Natural killer cell (primary cell): ENCODE results near the gene DIAPH3. TPM values are rescaled to one million over a fixed set of nuclear protein-coding genes. Genes with fewer than 3 reads are reported as not detected.

ENCODE experiments used
- ATAC-seq, 3 donors: fragments of 150-1000 bp in 2 of 3; fragments of 200-7000 bp in 1 of 3; cut with Tn5 transposase; 1 replicate in 1 of 3; 2 replicates in 2 of 3; pipeline ENCODE4 v1.10.0; 2021; ENCODE audit warnings: mild to moderate bottlenecking in 2 of 3, moderate library complexity in 2 of 3
- DNase-seq, 2 donors: peaks; one replicate each; pipeline versions ENCODE4 v3.0.0 to v3.0.0-alpha.2; 2013 to 2021; ENCODE audit warnings: mixed read lengths in 1 of 2
- H3K27ac ChIP-seq: one replicate; pipeline ENCODE4 v1.5.1; 2013; ENCODE audit warnings: mild to moderate bottlenecking, low read length
- H3K27me3 ChIP-seq: one replicate; pipeline ENCODE4 v1.6.1; 2013; ENCODE audit warnings: low read length; ENCODE audit not compliant: control insufficient read depth, insufficient read depth
- H3K36me3 ChIP-seq: one replicate; pipeline ENCODE4 v1.6.1; 2013; ENCODE audit warnings: low read length; ENCODE audit not compliant: control insufficient read depth, insufficient read depth
- H3K4me1 ChIP-seq: one replicate; pipeline ENCODE4 v1.6.1; 2013; ENCODE audit warnings: low read length; ENCODE audit not compliant: control insufficient read depth, insufficient read depth
- H3K4me3 ChIP-seq: one replicate; pipeline ENCODE4 v1.5.1; 2013; ENCODE audit warnings: low read length
- H3K9me3 ChIP-seq: one replicate; pipeline ENCODE4 v1.6.1; 2013; ENCODE audit warnings: low read length; ENCODE audit not compliant: control insufficient read depth, insufficient read depth
- H3K27ac Mint-ChIP-seq, 2 donors: one replicate each; pipeline ENCODE4 v1.8.0; 2022; ENCODE audit warnings: mild to moderate bottlenecking in 2 of 2, mixed read lengths in 2 of 2, moderate library complexity in 1 of 2
- H3K27me3 Mint-ChIP-seq, 2 donors: one replicate each; pipeline ENCODE4 v1.8.0; 2022; ENCODE audit warnings: low read depth in 2 of 2, mixed read lengths in 2 of 2
- H3K36me3 Mint-ChIP-seq: one replicate; pipeline ENCODE4 v1.8.0; 2022; ENCODE audit warnings: mixed read lengths
- H3K4me1 Mint-ChIP-seq, 2 donors: one replicate each; pipeline ENCODE4 v1.8.0; 2022; ENCODE audit warnings: mixed read lengths in 2 of 2
- H3K4me3 Mint-ChIP-seq: one replicate; pipeline ENCODE4 v1.8.0; 2022; ENCODE audit warnings: mild to moderate bottlenecking, moderate library complexity, mixed read lengths
- H3K9me3 Mint-ChIP-seq, 2 donors: one replicate each; pipeline ENCODE4 v1.8.0; 2022; ENCODE audit warnings: mixed read lengths in 2 of 2
- WGBS: methylation state at CpG from one replicate; pipeline ENCODE4 v1.1.7; 2013; ENCODE audit warnings: missing lambda C conversion rate; ENCODE audit not compliant: insufficient coverage; 5-methylcytosine and 5-hydroxymethylcytosine counted together
- intact Hi-C: fragments of 100-400 bp; cut with micrococcal nuclease; formaldehyde crosslinking; loops from one replicate; pipeline ENCODE4 v1.14.2; 2022
- total RNA-seq, 4 donors: library from RNA; stranded (reverse); fragments of 120-200 nt in 1 of 4; gene quantifications; one replicate each; pipeline versions ENCODE4 v1.2.3 to v1.2.4, GENCODE V29; 2013 to 2022
- TF ChIP-seq, protein P1 (sequence below): fragments of 200-600 bp; IDR thresholded peaks from one replicate; pipeline ENCODE4 v1.8.0; 2022; ENCODE audit warnings: antibody characterized with exemption

DIAPH3 gene
- total RNA-seq, 3 donors from 2014 or later (not counting 1 experiment from before 2014, with no cell fraction given), result 0.54 to 1.0 (median 0.98) TPM

DNA sequence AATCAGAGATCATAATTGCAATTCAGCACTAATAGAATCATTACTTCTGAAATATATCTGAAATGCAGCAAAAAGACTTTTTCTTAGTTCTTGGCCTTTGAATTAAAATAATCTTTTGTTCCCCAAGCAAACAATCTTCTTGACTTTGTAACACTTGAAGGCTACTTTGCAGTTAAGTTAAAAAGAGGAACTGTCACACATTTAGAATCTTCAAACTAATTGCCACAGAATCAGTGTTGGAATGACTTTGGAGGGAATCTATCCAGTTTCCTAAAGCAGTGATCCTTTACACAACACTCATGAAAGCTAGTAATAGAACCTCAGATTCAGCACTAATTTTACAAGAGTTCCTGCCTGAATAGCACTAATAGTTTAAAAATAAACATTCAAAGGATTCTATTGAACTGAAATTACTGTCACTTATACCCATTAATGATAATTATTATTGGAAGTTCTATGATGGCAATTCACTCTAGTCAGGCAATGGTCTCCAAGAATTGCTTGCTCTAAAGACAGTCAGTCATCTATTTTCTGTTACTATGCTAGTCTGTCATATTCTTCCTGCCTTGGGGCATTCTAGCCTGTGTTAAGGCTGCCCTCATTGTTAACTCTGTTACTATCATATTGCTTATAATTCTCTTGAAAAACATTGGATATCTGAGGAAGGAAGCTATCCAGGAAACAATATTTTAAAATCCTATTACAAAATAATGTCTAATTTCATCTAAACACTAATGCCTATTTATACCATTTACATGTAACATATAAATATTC, 362.4 kb downstream of the DIAPH3 start:
- no peaks in the 10 kb centered on the region for H3K9me3 ChIP-seq
- DNase-seq, result no peak
- no peaks in the 10 kb centered on the region for H3K4me1 Mint-ChIP-seq
- no peaks in the 10 kb centered on the region for H3K27me3 ChIP-seq
- no peak overlapping the region for H3K27ac Mint-ChIP-seq
- no peak for ATAC-seq
- no peak overlapping the region for H3K4me3 ChIP-seq
- no peaks in the 10 kb centered on the region for H3K27me3 Mint-ChIP-seq
- intact Hi-C loops, result no loop called here
- no peaks in the 10 kb centered on the region for H3K36me3 ChIP-seq
- TF ChIP-seq, protein P1, sequence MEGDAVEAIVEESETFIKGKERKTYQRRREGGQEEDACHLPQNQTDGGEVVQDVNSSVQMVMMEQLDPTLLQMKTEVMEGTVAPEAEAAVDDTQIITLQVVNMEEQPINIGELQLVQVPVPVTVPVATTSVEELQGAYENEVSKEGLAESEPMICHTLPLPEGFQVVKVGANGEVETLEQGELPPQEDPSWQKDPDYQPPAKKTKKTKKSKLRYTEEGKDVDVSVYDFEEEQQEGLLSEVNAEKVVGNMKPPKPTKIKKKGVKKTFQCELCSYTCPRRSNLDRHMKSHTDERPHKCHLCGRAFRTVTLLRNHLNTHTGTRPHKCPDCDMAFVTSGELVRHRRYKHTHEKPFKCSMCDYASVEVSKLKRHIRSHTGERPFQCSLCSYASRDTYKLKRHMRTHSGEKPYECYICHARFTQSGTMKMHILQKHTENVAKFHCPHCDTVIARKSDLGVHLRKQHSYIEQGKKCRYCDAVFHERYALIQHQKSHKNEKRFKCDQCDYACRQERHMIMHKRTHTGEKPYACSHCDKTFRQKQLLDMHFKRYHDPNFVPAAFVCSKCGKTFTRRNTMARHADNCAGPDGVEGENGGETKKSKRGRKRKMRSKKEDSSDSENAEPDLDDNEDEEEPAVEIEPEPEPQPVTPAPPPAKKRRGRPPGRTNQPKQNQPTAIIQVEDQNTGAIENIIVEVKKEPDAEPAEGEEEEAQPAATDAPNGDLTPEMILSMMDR, result no peak
- H3K36me3 Mint-ChIP-seq, result no peaks in the 10 kb centered on the region
- H3K4me1 ChIP-seq, result no peaks in the 10 kb centered on the region
- no peak overlapping the region for H3K27ac ChIP-seq
- no peaks in the 10 kb centered on the region for H3K9me3 Mint-ChIP-seq
- H3K4me3 Mint-ChIP-seq, result no peak overlapping the region

GRCh38 chr13:59793107-59793506, 370.6 kb downstream of the DIAPH3 start:
- no peaks in the 10 kb centered on the region for H3K36me3 Mint-ChIP-seq
- Histone ChIP-seq H3K9me3 (no peaks in the 10 kb centered on the region), H3K27ac (no peak overlapping the region), H3K4me3 (no peak overlapping the region), H3K27me3 (no peaks in the 10 kb centered on the region), H3K36me3 (no peaks in the 10 kb centered on the region), H3K4me1 (no peaks in the 10 kb centered on the region)
- WGBS, result 95% methylated on average over 1 of the region's 2 CpGs
- ATAC-seq (no peak), DNase-seq (no peak)
- no peak overlapping the region for H3K27ac Mint-ChIP-seq
- TF ChIP-seq, protein P1, result no peak
- no peaks in the 10 kb centered on the region for H3K4me1 Mint-ChIP-seq
- no peaks in the 10 kb centered on the region for H3K9me3 Mint-ChIP-seq
- no peaks in the 10 kb centered on the region for H3K27me3 Mint-ChIP-seq
- intact Hi-C loops, result no loop called here
- no peak overlapping the region for H3K4me3 Mint-ChIP-seq

GRCh38 chr13:59790626-59791025, 373.1 kb downstream of the DIAPH3 start:
- Histone ChIP-seq H3K27me3 (no peaks in the 10 kb centered on the region), H3K9me3 (no peaks in the 10 kb centered on the region), H3K4me3 (no peak overlapping the region), H3K36me3 (no peaks in the 10 kb centered on the region), H3K27ac (no peak overlapping the region), H3K4me1 (no peaks in the 10 kb centered on the region)
- Mint-ChIP-seq H3K9me3 (no peaks in the 10 kb centered on the region), H3K4me1 (no peaks in the 10 kb centered on the region), H3K36me3 (no peaks in the 10 kb centered on the region), H3K27ac (no peak overlapping the region), H3K4me3 (no peak overlapping the region), H3K27me3 (no peaks in the 10 kb centered on the region)
- DNase-seq, result no peak
- intact Hi-C loops, result no loop called here
- no CpG with 5 or more reads among the region's 2 CpGs for WGBS
- ATAC-seq, result no peak
- TF ChIP-seq, protein P1, result no peak

GRCh38 chr13:59789558-59789957, 374.2 kb downstream of the DIAPH3 start:
- no peaks in the 10 kb centered on the region for H3K27me3 ChIP-seq
- no peaks in the 10 kb centered on the region for H3K36me3 ChIP-seq
- no peaks in the 10 kb centered on the region for H3K9me3 ChIP-seq
- Mint-ChIP-seq H3K4me3 (no peak overlapping the region), H3K4me1 (no peaks in the 10 kb centered on the region), H3K9me3 (no peaks in the 10 kb centered on the region), H3K27ac (no peak overlapping the region), H3K27me3 (no peaks in the 10 kb centered on the region), H3K36me3 (no peaks in the 10 kb centered on the region)
- DNase-seq, result no peak
- H3K4me1 ChIP-seq, result no peaks in the 10 kb centered on the region
- 95% methylated on average over 6 of the region's 6 CpGs for WGBS
- intact Hi-C loops, result no loop called here
- H3K27ac ChIP-seq, result no peak overlapping the region
- TF ChIP-seq, protein P1, result no peak
- no peak for ATAC-seq
- no peak overlapping the region for H3K4me3 ChIP-seq
